SK-N-SH treated with all-trans-retinoic acid at 6 μM for 48 hours (cell line): ENCODE measurements around the gene GNAQ.

Experiments
- ATAC-seq: fragments of 200-7000 bp; cut with Tn5 transposase; 3 replicates; pipeline ENCODE4 v1.9.1; 2020; ENCODE audit warnings: mild to moderate bottlenecking, moderate library complexity
- BACH2 ChIP-seq: fragments of 250-450 bp; sonication (Bioruptor Pico); IDR thresholded peaks from 2 replicates; pipeline ENCODE4 v1.9.0; 2021; ENCODE audit warnings: mild to moderate bottlenecking, borderline replicate concordance
- CREB5 ChIP-seq: fragments of 250-450 bp; sonication (Bioruptor Pico); IDR thresholded peaks from 2 replicates; pipeline ENCODE4 v1.5.1; 2020; ENCODE audit warnings: low read depth, mild to moderate bottlenecking, moderate library complexity
- CSDC2 ChIP-seq: fragments of 250-450 bp; sonication (Bioruptor Pico); IDR thresholded peaks from 2 replicates; pipeline ENCODE4 v1.5.0; 2020; ENCODE audit warnings: mild to moderate bottlenecking, moderate library complexity
- CSRNP3 ChIP-seq: fragments of 250-450 bp; sonication (Bioruptor Pico); IDR thresholded peaks from 2 replicates; pipeline ENCODE4 v1.5.1; 2021; ENCODE audit warnings: mild to moderate bottlenecking, moderate library complexity
- ESRRG ChIP-seq: fragments of 250-450 bp; sonication (Bioruptor Pico); IDR thresholded peaks from 2 replicates; pipeline ENCODE4 v1.6.1; 2021; ENCODE audit warnings: mild to moderate bottlenecking
- GLIS3 ChIP-seq: fragments of 250-450 bp; sonication (Bioruptor Pico); IDR thresholded peaks from 2 replicates; pipeline ENCODE4 v1.5.0; 2020; ENCODE audit warnings: mild to moderate bottlenecking, moderate library complexity
- ISL1 ChIP-seq: fragments of 250-450 bp; sonication (Bioruptor Pico); IDR thresholded peaks from 2 replicates; pipeline ENCODE4 v2.1.2; 2022; ENCODE audit warnings: mild to moderate bottlenecking, moderate library complexity
- OSR1 ChIP-seq: fragments of 250-450 bp; sonication (Bioruptor Pico); IDR thresholded peaks from 2 replicates; pipeline ENCODE4 v1.8.0; 2022; ENCODE audit warnings: moderate library complexity, mild to moderate bottlenecking, inconsistent platforms
- POU6F1 ChIP-seq: fragments of 250-450 bp; sonication (Bioruptor Pico); IDR thresholded peaks from 2 replicates; pipeline ENCODE4 v1.8.0; 2021; ENCODE audit warnings: low read depth, mild to moderate bottlenecking, moderate library complexity, borderline replicate concordance
- PPARA ChIP-seq: fragments of 250-450 bp; sonication (Bioruptor Pico); IDR thresholded peaks from 2 replicates; pipeline ENCODE4 v1.5.0; 2020; ENCODE audit warnings: mild to moderate bottlenecking, borderline replicate concordance
- RARB ChIP-seq: fragments of 250-450 bp; sonication (Bioruptor Pico); IDR thresholded peaks from 2 replicates; pipeline ENCODE4 v1.8.0; 2021; ENCODE audit warnings: mild to moderate bottlenecking, moderate library complexity
- TCF4 ChIP-seq: fragments of 250-450 bp; sonication (Bioruptor Pico); IDR thresholded peaks from 2 replicates; pipeline ENCODE4 v1.8.0; 2021; ENCODE audit warnings: mild to moderate bottlenecking, moderate library complexity, borderline replicate concordance
- TOX ChIP-seq: fragments of 250-450 bp; sonication (Bioruptor Pico); IDR thresholded peaks from 2 replicates; pipeline ENCODE4 v1.8.0; 2021; ENCODE audit warnings: mild to moderate bottlenecking, moderate library complexity, borderline replicate concordance
- TSHZ2 ChIP-seq: fragments of 250-450 bp; sonication (Bioruptor Pico); IDR thresholded peaks from 2 replicates; pipeline ENCODE4 v1.5.0; 2020; ENCODE audit warnings: mild to moderate bottlenecking, moderate library complexity
- ZC3H10 ChIP-seq: fragments of 250-450 bp; sonication (Bioruptor Pico); IDR thresholded peaks from 2 replicates; pipeline ENCODE4 v1.5.1; 2021; ENCODE audit warnings: mild to moderate bottlenecking, moderate library complexity
- ZFP3 ChIP-seq: fragments of 250-450 bp; sonication (Bioruptor Pico); IDR thresholded peaks from 2 replicates; pipeline ENCODE4 v1.5.0; 2020; ENCODE audit warnings: mild to moderate bottlenecking, moderate library complexity
- ZFP30 ChIP-seq: fragments of 450-650 bp; formaldehyde crosslinking; IDR thresholded peaks from 2 replicates; pipeline ENCODE4 v1.5.0; 2022; ENCODE audit warnings: mild to moderate bottlenecking, moderate library complexity
- ZNF70 ChIP-seq: fragments of 450-650 bp; formaldehyde crosslinking; IDR thresholded peaks from 2 replicates; pipeline ENCODE4 v1.5.0; 2020; ENCODE audit warnings: mild to moderate bottlenecking, moderate library complexity
- ZNF8 ChIP-seq: fragments of 450-650 bp; formaldehyde crosslinking; IDR thresholded peaks from 2 replicates; pipeline ENCODE4 v1.5.0; 2020; ENCODE audit warnings: mild to moderate bottlenecking, moderate library complexity

Gene GNAQ

GRCh38 chr9:77854916-77855311 lies 176.7 kb downstream of the GNAQ start (continued):
- no peak for TF ChIP-seq ZC3H10
- no peak for TF ChIP-seq TOX
- no peak for TF ChIP-seq CSRNP3 (CRISPR knock-in tag)
- TF ChIP-seq OSR1 (CRISPR knock-in tag), result no peak

GRCh38 chr9:77854258-77854915 lies 177.2 kb downstream of the GNAQ start:
- TF ChIP-seq ZFP30 (CRISPR knock-in tag), result no peak
- TF ChIP-seq BACH2 (CRISPR knock-in tag), result no peak
- no peak for TF ChIP-seq CREB5 (CRISPR knock-in tag)
- TF ChIP-seq GLIS3 (CRISPR knock-in tag), result no peak
- TF ChIP-seq TOX, result no peak
- no peak for TF ChIP-seq ZNF70 (CRISPR knock-in tag)
- no peak for TF ChIP-seq POU6F1 (CRISPR knock-in tag)
- no peak for TF ChIP-seq RARB (CRISPR knock-in tag)
- TF ChIP-seq ZFP3 (CRISPR knock-in tag), result no peak
- no peak for TF ChIP-seq TCF4 (CRISPR knock-in tag)
- TF ChIP-seq, all 23 proteins: peak for 0
- no peak for ATAC-seq

- no peak for TF ChIP-seq ZNF70 (CRISPR knock-in tag)
- TF ChIP-seq ESRRG (CRISPR knock-in tag), result no peak
- TF ChIP-seq TSHZ2 (CRISPR knock-in tag), result no peak
- TF ChIP-seq POU6F1 (CRISPR knock-in tag), result no peak
- no peak for TF ChIP-seq CREB5 (CRISPR knock-in tag)
- no peak for TF ChIP-seq ZC3H10
- no peak for TF ChIP-seq ZFP30 (CRISPR knock-in tag)
- no peak for TF ChIP-seq PPARA
- TF ChIP-seq GLIS3 (CRISPR knock-in tag), result no peak
- no peak for TF ChIP-seq ISL1
- no peak for TF ChIP-seq ZNF8 (CRISPR knock-in tag)
- TF ChIP-seq OSR1 (CRISPR knock-in tag), result no peak
- no peak for TF ChIP-seq CSDC2 (CRISPR knock-in tag)
- TF ChIP-seq TOX, result no peak
- TF ChIP-seq, all 23 proteins: peak for 0
- ATAC-seq, result no peak
Measured at GRCh38 chr9:77853716-77854115, 177.9 kb downstream of the GNAQ start.
